ENCODE results near the gene CAMK2A. TPM values are rescaled to one million over a fixed set of nuclear protein-coding genes. Genes with fewer than 3 reads are reported as not detected.

CAMK2A gene
- total RNA-seq, 2 donors from 2014 or later: 4.9 to 18.2 TPM

GRCh38 chr5:150188146-150188842 lies 101.3 kb downstream of the CAMK2A start:
- H3K27ac ChIP-seq: no peak overlapping the region

GRCh38 chr5:150186897-150187296 lies 102.7 kb downstream of the CAMK2A start:
- Histone ChIP-seq H3K4me1 (peaks cover 0 to 8% of the 10 kb centered on the region in 2 donors), H3K9me3 (no peaks in the 10 kb centered on the region), H3K27me3 (no peaks in the 10 kb centered on the region), H3K36me3 (no peaks in the 10 kb centered on the region), H3K27ac (no peak overlapping the region), H3K4me3 (no peak overlapping the region)
- no peak for TF ChIP-seq CTCF (IDR thresholded peaks at IDR 0.05)
- no peak for DNase-seq (ENCODE audit: low spot score)

More at GRCh38 chr5:150188146-150188842, 101.3 kb downstream of the CAMK2A start:
- DNase-seq (ENCODE audit: low spot score): no peak
- Histone ChIP-seq H3K27me3 (no peaks in the 10 kb centered on the region), H3K4me3 (no peak overlapping the region), H3K36me3 (no peaks in the 10 kb centered on the region), H3K4me1 (peaks cover 0 to 8% of the 10 kb centered on the region in 2 donors), H3K9me3 (no peaks in the 10 kb centered on the region)
- no peak for TF ChIP-seq CTCF (IDR thresholded peaks at IDR 0.05)

GRCh38 chr5:150186137-150186536 lies 103.4 kb downstream of the CAMK2A start:
- TF ChIP-seq CTCF (IDR thresholded peaks at IDR 0.05): no peak
- H3K27me3 ChIP-seq: no peaks in the 10 kb centered on the region
- no peak for DNase-seq (ENCODE audit: low spot score)

GRCh38 chr5:150184990-150185912 lies 104.3 kb downstream of the CAMK2A start:
- no peak for DNase-seq (ENCODE audit: low spot score)
- Histone ChIP-seq H3K4me1 (peaks cover 0 to 20% of the 10 kb centered on the region in 2 donors), H3K27ac (no peak overlapping the region), H3K36me3 (no peaks in the 10 kb centered on the region), H3K27me3 (no peaks in the 10 kb centered on the region), H3K9me3 (no peaks in the 10 kb centered on the region), H3K4me3 (no peak overlapping the region)
- no peak for TF ChIP-seq CTCF (IDR thresholded peaks at IDR 0.05)

More at GRCh38 chr5:150186137-150186536, 103.4 kb downstream of the CAMK2A start:
- peaks cover 0 to 13% of the 10 kb centered on the region in 2 donors for H3K4me1 ChIP-seq
- no peak overlapping the region for H3K4me3 ChIP-seq
- H3K36me3 ChIP-seq: no peaks in the 10 kb centered on the region
- H3K27ac ChIP-seq: no peak overlapping the region
- H3K9me3 ChIP-seq: no peaks in the 10 kb centered on the region

- no peaks in the 10 kb centered on the region for H3K27me3 ChIP-seq
- TF ChIP-seq CTCF (IDR thresholded peaks at IDR 0.05): no peak
- no peak overlapping the region for H3K27ac ChIP-seq
- H3K9me3 ChIP-seq: no peaks in the 10 kb centered on the region
- DNase-seq (ENCODE audit: low spot score): no peak
- H3K36me3 ChIP-seq: no peaks in the 10 kb centered on the region
- peaks cover 0 to 23% of the 10 kb centered on the region in 2 donors for H3K4me1 ChIP-seq
- H3K4me3 ChIP-seq: no peak overlapping the region
Measured at GRCh38 chr5:150184006-150184405, 105.6 kb downstream of the CAMK2A start.
